ENCODE measurements around the gene IL12RB1. TPM values are rescaled to one million over a fixed set of nuclear protein-coding genes. Genes with fewer than 3 reads are reported as not detected.

Gene IL12RB1
- total RNA-seq, 2 experiments from 2014 or later: 7.7 to 41.7 TPM

- peak overlapping the region; percentile 27; the same call in 1 of the 2 replicates for H3K4me2 ChIP-seq (ENCODE audit: low read length)
- peaks cover 3% of the 10 kb centered on the region; the same call in 1 of the 2 replicates for H3K36me3 ChIP-seq (ENCODE audit: insufficient read depth, low read length)
- no peaks in the 10 kb centered on the region for H3K9me3 ChIP-seq (ENCODE audit: low read length)
- BruUV-seq (replicated peaks): no TSS peak
- H3K9me2 ChIP-seq (ENCODE audit: insufficient read depth, low read length): no peaks in the 10 kb centered on the region
- intact Hi-C loops (cut with micrococcal nuclease; ENCODE audit: unreplicated experiment): loop anchor here (10.0 kb wide), 1 partner anchor 149 kb away; no protein-coding TSS in a partner anchor
- H3K27ac ChIP-seq (ENCODE audit: low read depth, low read length, poor library complexity, severe bottlenecking): peak overlapping the region; percentile 45
- peak overlapping the region; percentile 58; the same call in 1 of the 2 replicates for H2AFZ ChIP-seq (ENCODE audit: low read length)
- CTCF ChIA-PET (ENCODE audit: unreplicated experiment): no interaction called here
- TF ChIP-seq CTCF (conservative IDR thresholded peaks at IDR 0.05; ENCODE audit: low read length) (no peak), EZH2phosphoT487 (IDR thresholded peaks at IDR 0.05; ENCODE audit: borderline replicate concordance, low read depth, low read length) (no peak)
- no peak overlapping the region for H3K4me3 ChIP-seq (ENCODE audit: low read depth, low read length, poor library complexity, severe bottlenecking)
- peaks cover 80% of the 10 kb centered on the region for H3K4me1 ChIP-seq (ENCODE audit: insufficient read depth, low read length, poor library complexity, severe bottlenecking)
- POLR2A ChIA-PET: interaction anchor here (1.6 kb wide), 1 partner anchor 58 kb away, joined by 3 read pairs; no protein-coding TSS in a partner anchor
- peaks cover 31% of the 10 kb centered on the region; the same call in 1 of the 2 replicates for H3K79me2 ChIP-seq (ENCODE audit: insufficient read depth, low read depth, low read length)
- H4K20me1 ChIP-seq (ENCODE audit: insufficient read depth, low read length): no peaks in the 10 kb centered on the region
- peak; percentile 70 for DNase-seq (ENCODE audit: low spot score)
These were observed 6.9 kb upstream of the IL12RB1 start for GRCh38 chr19:18093439-18094161.

DNA sequence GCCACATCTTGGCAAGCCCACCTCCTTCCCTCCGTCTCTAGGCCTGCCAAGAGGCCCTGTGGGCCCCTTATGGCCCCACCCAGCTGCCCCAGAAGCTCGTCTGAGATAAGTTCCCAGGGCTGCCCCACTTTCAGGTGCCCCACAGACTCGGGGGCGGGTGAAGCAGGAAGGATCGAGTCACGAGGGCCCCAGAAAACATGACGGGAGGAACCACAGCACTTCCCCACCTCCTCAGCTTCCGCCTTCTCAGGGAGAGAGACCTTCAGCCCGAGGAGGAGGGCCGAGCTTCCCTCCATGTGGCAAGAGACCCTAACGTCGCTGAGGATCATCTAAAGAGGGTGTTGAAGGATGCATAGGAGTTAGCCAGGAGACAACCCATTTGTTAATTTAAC is 4.5 kb upstream of the IL12RB1 start:
- CTCF ChIA-PET (ENCODE audit: unreplicated experiment): interaction anchor here (0.5 to 1.0 kb wide), 2 partner anchors 18 to 189 kb away, joined by 3 read pairs; no protein-coding TSS in a partner anchor
- Histone ChIP-seq H3K4me2 (ENCODE audit: low read length) (peak overlapping the region; percentile 98), H3K9me2 (ENCODE audit: insufficient read depth, low read length) (no peaks in the 10 kb centered on the region), H3K4me3 (ENCODE audit: low read depth, low read length, poor library complexity, severe bottlenecking) (peak overlapping the region; percentile 53), H3K9me3 (ENCODE audit: low read length) (no peaks in the 10 kb centered on the region), H3K27ac (ENCODE audit: low read depth, low read length, poor library complexity, severe bottlenecking) (peak overlapping the region; percentile 97), H3K36me3 (ENCODE audit: insufficient read depth, low read length) (peaks cover 3% of the 10 kb centered on the region; the same call in 1 of the 2 replicates), H2AFZ (ENCODE audit: low read length) (peak overlapping the region; percentile 67), H4K20me1 (ENCODE audit: insufficient read depth, low read length) (no peaks in the 10 kb centered on the region), H3K4me1 (ENCODE audit: insufficient read depth, low read length, poor library complexity, severe bottlenecking) (peaks cover 94% of the 10 kb centered on the region), H3K79me2 (ENCODE audit: insufficient read depth, low read depth, low read length) (peaks cover 14% of the 10 kb centered on the region; the same call in 1 of the 2 replicates)
- POLR2A ChIA-PET: interaction anchor here (0.6 to 1.6 kb wide), 6 partner anchors 8 to 232 kb away, joined by 3 to 10 read pairs (median 6); no protein-coding TSS in a partner anchor
- intact Hi-C loops (cut with micrococcal nuclease; ENCODE audit: unreplicated experiment): loop anchor here (10.0 kb wide), 1 partner anchor 146 kb away; no protein-coding TSS in a partner anchor
- no TSS peak for BruUV-seq (replicated peaks)
- TF ChIP-seq CTCF (conservative IDR thresholded peaks at IDR 0.05; ENCODE audit: low read length) (no peak), EZH2phosphoT487 (IDR thresholded peaks at IDR 0.05; ENCODE audit: borderline replicate concordance, low read depth, low read length) (no peak)
- DNase-seq (ENCODE audit: low spot score): peak; percentile 83

Data from OCI-LY7 (cell line).